Measurements from ENCODE around the gene CDH23.

GRCh38 chr10:71671994-71672946 is 275.6 kb downstream of the CDH23 start:
- TF ChIP-seq, protein P1, sequence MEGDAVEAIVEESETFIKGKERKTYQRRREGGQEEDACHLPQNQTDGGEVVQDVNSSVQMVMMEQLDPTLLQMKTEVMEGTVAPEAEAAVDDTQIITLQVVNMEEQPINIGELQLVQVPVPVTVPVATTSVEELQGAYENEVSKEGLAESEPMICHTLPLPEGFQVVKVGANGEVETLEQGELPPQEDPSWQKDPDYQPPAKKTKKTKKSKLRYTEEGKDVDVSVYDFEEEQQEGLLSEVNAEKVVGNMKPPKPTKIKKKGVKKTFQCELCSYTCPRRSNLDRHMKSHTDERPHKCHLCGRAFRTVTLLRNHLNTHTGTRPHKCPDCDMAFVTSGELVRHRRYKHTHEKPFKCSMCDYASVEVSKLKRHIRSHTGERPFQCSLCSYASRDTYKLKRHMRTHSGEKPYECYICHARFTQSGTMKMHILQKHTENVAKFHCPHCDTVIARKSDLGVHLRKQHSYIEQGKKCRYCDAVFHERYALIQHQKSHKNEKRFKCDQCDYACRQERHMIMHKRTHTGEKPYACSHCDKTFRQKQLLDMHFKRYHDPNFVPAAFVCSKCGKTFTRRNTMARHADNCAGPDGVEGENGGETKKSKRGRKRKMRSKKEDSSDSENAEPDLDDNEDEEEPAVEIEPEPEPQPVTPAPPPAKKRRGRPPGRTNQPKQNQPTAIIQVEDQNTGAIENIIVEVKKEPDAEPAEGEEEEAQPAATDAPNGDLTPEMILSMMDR (IDR thresholded peaks at IDR 0.05) = no peak
- TF ChIP-seq POLR2A (IDR thresholded peaks at IDR 0.05) (no peak), POLR2AphosphoS5 (IDR thresholded peaks at IDR 0.05; ENCODE audit: insufficient read depth in 1 of 2, low read depth in 1 of 2) (no peak)

All from vagina (tissue), 2 donors.